A549 (cell line): Measurements from ENCODE around the gene SNRPA1. TPM values are rescaled to one million over a fixed set of nuclear protein-coding genes. Genes with fewer than 3 reads are reported as not detected.
A peak's percentile ranks its signal among the peaks of the same experiment; 100 is the strongest.

ENCODE experiments used
- ATOH8 ChIP-seq: fragments of 250-450 bp; sonication (Bioruptor Pico); IDR thresholded peaks from 2 replicates; pipeline ENCODE4 v1.5.0; 2020; ENCODE audit warnings: low read depth, mild to moderate bottlenecking, moderate library complexity
- CBX8 ChIP-seq: fragments of 200-600 bp; sonication (generic); IDR thresholded peaks from 2 replicates; pipeline ENCODE4 v1.6.1; 2016
- CHD2 ChIP-seq: fragments of 150-350 bp; IDR thresholded peaks from 2 replicates; pipeline ENCODE4 v1.6.1; 2014; ENCODE audit warnings: low read length; ENCODE audit not compliant: partially characterized antibody
- CHD4 ChIP-seq: fragments of 200-600 bp; sonication (generic); IDR thresholded peaks from 2 replicates; pipeline ENCODE4 v1.6.1; 2016; ENCODE audit warnings: antibody characterized with exemption, mild to moderate bottlenecking, borderline replicate concordance
- EP300 ChIP-seq, 2 experiments: fragments of >200 bp; sonication (Bioruptor Twin); formaldehyde crosslinking; IDR thresholded peaks; 2 replicates in 1 of 2; 3 replicates in 1 of 2; pipeline ENCODE4 v1.6.1; 2016 to 2017
- FOSB ChIP-seq: fragments of 250-450 bp; sonication (Bioruptor Pico); IDR thresholded peaks from 2 replicates; pipeline ENCODE4 v1.5.0; 2020; ENCODE audit warnings: mild to moderate bottlenecking, moderate library complexity
- FOSL2 ChIP-seq, 2 experiments: fragments of 450-650 bp in 1 of 2; fragments of >200 bp in 1 of 2; sonication (Bioruptor Twin) in 1 of 2; formaldehyde crosslinking; IDR thresholded peaks; 2 replicates each; pipeline versions ENCODE4 v1.5.0 to v1.6.1; 2016 to 2020; ENCODE audit warnings: mild to moderate bottlenecking in 1 of 2, moderate library complexity in 1 of 2
- FOXS1 ChIP-seq: fragments of 250-450 bp; sonication (Bioruptor Pico); IDR thresholded peaks from 2 replicates; pipeline ENCODE4 v1.5.0; 2020; ENCODE audit warnings: mild to moderate bottlenecking, moderate library complexity
- HDAC2 ChIP-seq: fragments of 200-600 bp; sonication (generic); IDR thresholded peaks from 2 replicates; pipeline ENCODE4 v1.6.1; 2016
- HES2 ChIP-seq: fragments of >200 bp; sonication (Bioruptor Twin); formaldehyde crosslinking; IDR thresholded peaks from 2 replicates; pipeline ENCODE4 v1.6.1; 2016
- HMGXB4 ChIP-seq: fragments of 250-450 bp; sonication (Bioruptor Pico); IDR thresholded peaks from 2 replicates; pipeline ENCODE4 v1.5.0; 2021; ENCODE audit warnings: mild to moderate bottlenecking, moderate library complexity, borderline replicate concordance
- KDM1A ChIP-seq: fragments of 200-600 bp; sonication (generic); IDR thresholded peaks from 2 replicates; pipeline ENCODE4 v1.6.1; 2016; ENCODE audit warnings: low read depth, mild to moderate bottlenecking
- MAFK ChIP-seq: fragments of 450-650 bp; IDR thresholded peaks from 2 replicates; pipeline ENCODE4 v1.6.1; 2014; ENCODE audit not compliant: partially characterized antibody
- NR3C1 ChIP-seq: fragments of >200 bp; sonication (Bioruptor Twin); formaldehyde crosslinking; IDR thresholded peaks from 3 replicates; pipeline ENCODE4 v1.6.1; 2017
- PBX3 ChIP-seq: IDR thresholded peaks from 2 replicates; pipeline ENCODE4 v1.6.1; 2012
- PHF8 ChIP-seq: fragments of 200-600 bp; sonication (generic); IDR thresholded peaks from 2 replicates; pipeline ENCODE4 v1.6.1; 2016; ENCODE audit warnings: low read depth, mild to moderate bottlenecking, antibody characterized with exemption, moderate library complexity, borderline replicate concordance
- POLR2AphosphoS2 ChIP-seq: conservative IDR thresholded peaks from 2 replicates; pipeline ENCODE4 v1.6.1; 2012; ENCODE audit warnings: low read length, improper control_type of control experiment, inconsistent platforms
- RAD21 ChIP-seq, 2 experiments: fragments of >200 bp in 1 of 2; sonication (Bioruptor Twin) in 1 of 2; formaldehyde crosslinking in 1 of 2; IDR thresholded peaks in 1 of 2; conservative IDR thresholded peaks in 1 of 2; 2 replicates in 1 of 2; 3 replicates in 1 of 2; pipeline ENCODE4 v1.6.1; 2012 to 2018; ENCODE audit warnings: inconsistent platforms in 1 of 2
- SREBF2 ChIP-seq: fragments of 450-650 bp; IDR thresholded peaks from 2 replicates; pipeline ENCODE4 v1.6.1; 2014; ENCODE audit warnings: mild to moderate bottlenecking, moderate library complexity
- TP53 ChIP-seq: fragments of 250-450 bp; sonication (Bioruptor Pico); IDR thresholded peaks from 2 replicates; pipeline ENCODE4 v1.5.0; 2021; ENCODE audit warnings: mild to moderate bottlenecking, moderate library complexity
- ZC3H11A ChIP-seq: fragments of 450-650 bp; IDR thresholded peaks from 2 replicates; pipeline ENCODE4 v1.6.1; 2014; ENCODE audit warnings: antibody characterized with exemption, mild to moderate bottlenecking
- ZNF302 ChIP-seq: fragments of 250-450 bp; sonication (Bioruptor Pico); IDR thresholded peaks from 2 replicates; pipeline ENCODE4 v1.9.0; 2021; ENCODE audit warnings: inconsistent platforms, mild to moderate bottlenecking, moderate library complexity
- polyA plus RNA-seq, 4 experiments: library from polyadenylated mRNA; depleted of rRNA in 3 of 4; stranded (reverse); fragments of >200 nt; fragmentation: RNase III in 1 of 4; extraction: RNeasy Plus Mini Kit Qiagen cat#74134 plus additional on column Dnase treatment in 1 of 4; gene quantifications; 2 replicates in 3 of 4; 3 replicates in 1 of 4; pipeline ENCODE4 v1.2.3, GENCODE V29; 2011 to 2017
- TF ChIP-seq, protein P1 (sequence below): fragments of >200 bp; sonication (Bioruptor Twin); formaldehyde crosslinking; IDR thresholded peaks from 3 replicates; pipeline ENCODE4 v1.6.1; 2016
- TF ChIP-seq, protein P2 (sequence below): fragments of 450-650 bp; IDR thresholded peaks from 2 replicates; pipeline ENCODE4 v1.6.1; 2014; ENCODE audit warnings: antibody characterized with exemption

The SNRPA1 gene
- polyA plus RNA-seq, 2 of the 4 experiments (the other 2 are of a cell fraction), result 140 to 177 TPM

DNA sequence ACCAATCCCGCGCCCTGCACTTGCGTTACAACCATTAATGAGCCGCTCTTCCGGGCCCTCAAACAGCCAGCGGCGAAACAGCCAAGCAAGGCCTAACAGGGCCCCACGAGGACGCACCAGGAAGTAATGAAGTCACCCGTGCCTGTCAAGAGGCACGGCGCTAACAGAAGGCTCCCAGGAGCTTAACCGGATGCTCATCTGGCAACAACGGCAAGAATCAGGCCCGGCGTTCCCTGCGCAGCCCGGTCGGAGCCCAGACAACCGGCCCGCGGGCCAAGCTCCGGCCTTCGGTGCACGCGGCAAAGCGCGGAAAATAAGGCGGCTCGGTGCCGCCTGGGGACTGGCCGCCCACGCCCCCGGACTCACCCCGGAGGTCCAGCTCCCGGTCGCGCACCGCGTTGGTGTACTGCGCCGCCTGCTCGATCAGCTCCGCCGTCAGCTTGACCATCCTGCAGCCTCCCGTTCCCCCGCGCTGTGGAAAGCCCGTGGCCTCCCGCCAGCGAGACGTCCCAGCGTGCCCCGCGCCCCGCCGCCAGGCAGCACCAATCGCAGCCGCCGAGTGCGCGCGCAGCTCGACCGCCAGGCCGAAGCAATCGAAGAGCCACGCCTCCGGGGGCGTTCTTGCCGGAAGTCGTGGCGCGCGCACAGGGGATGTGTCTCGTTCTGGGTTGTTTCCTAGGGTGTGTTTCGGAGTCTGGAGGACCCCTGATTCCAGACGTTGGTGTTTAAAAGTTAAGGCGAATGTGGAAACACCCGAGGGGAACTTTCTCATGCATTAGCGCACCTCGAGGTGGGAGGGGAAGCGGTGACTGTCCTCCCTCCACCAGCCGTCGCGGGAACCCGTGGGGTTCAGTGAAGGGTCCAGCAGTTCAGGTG, at the start of gene SNRPA1 (continued):
- TF ChIP-seq CHD2 (no peak), HDAC2 (no peak), ZC3H11A (no peak), ZNF302 (no peak), CHD4 (no peak), FOXS1 (CRISPR knock-in tag) (no peak), EP300 (IDR thresholded peaks at IDR 0.05) (no peak), ATOH8 (peak; percentile 12; the same call in 1 of the 2 replicates), SREBF2 (no peak), PBX3 (no peak; the same call in 1 of the 2 replicates), FOSL2 (IDR thresholded peaks at IDR 0.05) (no peak), FOSL2 (CRISPR knock-in tag; IDR thresholded peaks at IDR 0.05) (no peak; the same call in 1 of the 2 replicates), TP53 (no peak), HES2 (no peak), MAFK (no peak), FOSB (CRISPR knock-in tag) (no peak), KDM1A (no peak), POLR2AphosphoS2 (no peak), HMGXB4 (no peak; the same call in 1 of the 2 replicates), NR3C1 (no peak), PHF8 (peak; percentile 87), CBX8 (no peak), RAD21 (conservative IDR thresholded peaks at IDR 0.05 in 1 of 2, IDR thresholded peaks at IDR 0.05 in 1 of 2) (no peak)
- TF ChIP-seq, protein P1, sequence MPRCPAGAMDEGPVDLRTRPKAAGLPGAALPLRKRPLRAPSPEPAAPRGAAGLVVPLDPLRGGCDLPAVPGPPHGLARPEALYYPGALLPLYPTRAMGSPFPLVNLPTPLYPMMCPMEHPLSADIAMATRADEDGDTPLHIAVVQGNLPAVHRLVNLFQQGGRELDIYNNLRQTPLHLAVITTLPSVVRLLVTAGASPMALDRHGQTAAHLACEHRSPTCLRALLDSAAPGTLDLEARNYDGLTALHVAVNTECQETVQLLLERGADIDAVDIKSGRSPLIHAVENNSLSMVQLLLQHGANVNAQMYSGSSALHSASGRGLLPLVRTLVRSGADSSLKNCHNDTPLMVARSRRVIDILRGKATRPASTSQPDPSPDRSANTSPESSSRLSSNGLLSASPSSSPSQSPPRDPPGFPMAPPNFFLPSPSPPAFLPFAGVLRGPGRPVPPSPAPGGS, result peak; percentile 93
- TF ChIP-seq, protein P2, sequence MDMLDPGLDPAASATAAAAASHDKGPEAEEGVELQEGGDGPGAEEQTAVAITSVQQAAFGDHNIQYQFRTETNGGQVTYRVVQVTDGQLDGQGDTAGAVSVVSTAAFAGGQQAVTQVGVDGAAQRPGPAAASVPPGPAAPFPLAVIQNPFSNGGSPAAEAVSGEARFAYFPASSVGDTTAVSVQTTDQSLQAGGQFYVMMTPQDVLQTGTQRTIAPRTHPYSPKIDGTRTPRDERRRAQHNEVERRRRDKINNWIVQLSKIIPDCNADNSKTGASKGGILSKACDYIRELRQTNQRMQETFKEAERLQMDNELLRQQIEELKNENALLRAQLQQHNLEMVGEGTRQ, result no peak
